Measurements from ENCODE around the gene USP3.

USP3 gene

GRCh38 chr15:63465104-63465503 lies 39.3 kb upstream of the USP3 start:
- Histone ChIP-seq H3K36me3 (no peaks in the 10 kb centered on the region), H3K9me3 (no peaks in the 10 kb centered on the region), H3K4me1 (peaks cover 3% of the 10 kb centered on the region; the same call in 1 of the 2 replicates), H3K27me3 (no peaks in the 10 kb centered on the region), H3K4me3 (ENCODE audit: low read depth, low read length) (no peak overlapping the region)
- TF ChIP-seq, protein P1, sequence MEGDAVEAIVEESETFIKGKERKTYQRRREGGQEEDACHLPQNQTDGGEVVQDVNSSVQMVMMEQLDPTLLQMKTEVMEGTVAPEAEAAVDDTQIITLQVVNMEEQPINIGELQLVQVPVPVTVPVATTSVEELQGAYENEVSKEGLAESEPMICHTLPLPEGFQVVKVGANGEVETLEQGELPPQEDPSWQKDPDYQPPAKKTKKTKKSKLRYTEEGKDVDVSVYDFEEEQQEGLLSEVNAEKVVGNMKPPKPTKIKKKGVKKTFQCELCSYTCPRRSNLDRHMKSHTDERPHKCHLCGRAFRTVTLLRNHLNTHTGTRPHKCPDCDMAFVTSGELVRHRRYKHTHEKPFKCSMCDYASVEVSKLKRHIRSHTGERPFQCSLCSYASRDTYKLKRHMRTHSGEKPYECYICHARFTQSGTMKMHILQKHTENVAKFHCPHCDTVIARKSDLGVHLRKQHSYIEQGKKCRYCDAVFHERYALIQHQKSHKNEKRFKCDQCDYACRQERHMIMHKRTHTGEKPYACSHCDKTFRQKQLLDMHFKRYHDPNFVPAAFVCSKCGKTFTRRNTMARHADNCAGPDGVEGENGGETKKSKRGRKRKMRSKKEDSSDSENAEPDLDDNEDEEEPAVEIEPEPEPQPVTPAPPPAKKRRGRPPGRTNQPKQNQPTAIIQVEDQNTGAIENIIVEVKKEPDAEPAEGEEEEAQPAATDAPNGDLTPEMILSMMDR (IDR thresholded peaks at IDR 0.05; ENCODE audit: low read depth, low read length), result no peak
- no peak for DNase-seq

- Histone ChIP-seq H3K4me1 (peaks cover 3% of the 10 kb centered on the region; the same call in 1 of the 2 replicates), H3K4me3 (ENCODE audit: low read depth, low read length) (peak overlapping the region; percentile 16; the same call in 1 of the 2 replicates), H3K36me3 (no peaks in the 10 kb centered on the region), H3K9me3 (no peaks in the 10 kb centered on the region), H3K27me3 (no peaks in the 10 kb centered on the region)
- TF ChIP-seq, protein P1 (IDR thresholded peaks at IDR 0.05; ENCODE audit: low read depth, low read length), result peak; percentile 71
- DNase-seq, result peak; percentile 35
Measured at GRCh38 chr15:63466378-63467192, 37.8 kb upstream of the USP3 start.

DNA sequence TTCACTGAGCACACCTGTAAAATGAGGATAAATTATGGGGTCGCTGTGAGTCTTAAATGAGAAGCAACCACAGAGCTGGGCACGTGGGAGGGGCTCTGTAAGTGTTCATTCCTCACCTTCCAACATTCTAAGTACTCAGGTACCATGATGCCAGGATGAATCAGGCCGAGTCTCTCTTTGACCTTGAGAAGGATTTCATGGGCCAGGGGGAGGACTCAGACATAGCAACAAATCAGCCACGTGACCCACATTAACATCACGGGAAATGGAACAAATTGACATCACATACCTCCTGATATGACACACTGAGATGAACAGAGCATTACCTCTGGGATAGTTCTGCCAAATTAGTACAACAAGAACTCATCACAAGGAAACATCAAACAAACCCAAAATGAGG lies 35.2 kb upstream of the USP3 start:
- DNase-seq, result no peak
- H3K27me3 ChIP-seq, result no peaks in the 10 kb centered on the region

GRCh38 chr15:63469984-63470383 lies 34.4 kb upstream of the USP3 start:
- Histone ChIP-seq H3K9me3 (no peaks in the 10 kb centered on the region), H3K36me3 (no peaks in the 10 kb centered on the region), H3K4me1 (peaks cover 3% of the 10 kb centered on the region; the same call in 1 of the 2 replicates), H3K27me3 (no peaks in the 10 kb centered on the region), H3K4me3 (ENCODE audit: low read depth, low read length) (no peak overlapping the region)
- no peak for DNase-seq
- TF ChIP-seq, protein P1 (IDR thresholded peaks at IDR 0.05; ENCODE audit: low read depth, low read length), result no peak

More for the DNA sequence above, 35.2 kb upstream of the USP3 start:
- Histone ChIP-seq H3K9me3 (no peaks in the 10 kb centered on the region), H3K36me3 (no peaks in the 10 kb centered on the region), H3K4me1 (peaks cover 3% of the 10 kb centered on the region; the same call in 1 of the 2 replicates), H3K4me3 (ENCODE audit: low read depth, low read length) (no peak overlapping the region)
- TF ChIP-seq, protein P1 (IDR thresholded peaks at IDR 0.05; ENCODE audit: low read depth, low read length), result no peak

- H3K4me3 ChIP-seq (ENCODE audit: low read depth, low read length), result no peak overlapping the region
- no peak for DNase-seq
- no peaks in the 10 kb centered on the region for H3K4me1 ChIP-seq
- H3K27me3 ChIP-seq, result no peaks in the 10 kb centered on the region
- no peaks in the 10 kb centered on the region for H3K36me3 ChIP-seq
- TF ChIP-seq, protein P1 (IDR thresholded peaks at IDR 0.05; ENCODE audit: low read depth, low read length), result no peak
- no peaks in the 10 kb centered on the region for H3K9me3 ChIP-seq
Measured at GRCh38 chr15:63473007-63473748, 31.2 kb upstream of the USP3 start.

DNA sequence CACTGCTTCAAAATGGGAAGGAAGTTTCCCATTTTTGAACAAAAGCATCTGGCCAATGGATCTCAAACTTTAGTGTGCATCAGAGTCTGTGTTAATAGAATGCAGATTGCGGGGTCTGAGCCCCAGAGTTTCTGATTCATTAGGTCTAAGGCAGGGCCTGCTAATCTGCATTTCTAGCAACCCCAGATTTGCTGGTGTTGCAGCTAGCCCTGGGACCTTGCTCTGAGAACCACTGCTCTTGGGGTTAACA lies 30.7 kb upstream of the USP3 start:
- H3K27me3 ChIP-seq, result no peaks in the 10 kb centered on the region
- no peaks in the 10 kb centered on the region for H3K36me3 ChIP-seq
- TF ChIP-seq, protein P1 (IDR thresholded peaks at IDR 0.05; ENCODE audit: low read depth, low read length), result no peak
- no peaks in the 10 kb centered on the region for H3K9me3 ChIP-seq
- no peak for DNase-seq
- H3K4me1 ChIP-seq, result no peaks in the 10 kb centered on the region
- H3K4me3 ChIP-seq (ENCODE audit: low read depth, low read length), result no peak overlapping the region

Measured in BE2C (cell line).